Head of caudate nucleus (tissue), 42 donors: ENCODE results near the gene PIGU.
"Not testable (repeated sequence)": the region's sequence is repeated elsewhere in the genome, so short reads cannot be mapped to it uniquely, and the experiment has no call there.

ENCODE experiments used
- DNase-seq, 42 donors: peaks; one replicate each; pipeline versions ENCODE4 v3.0.0 to v3.0.0-alpha.2; 2020 to 2021; ENCODE audit warnings: mixed read lengths in 7 of 42
- intact Hi-C: fragments of 100-400 bp; cut with DNase I; formaldehyde crosslinking; loops from one replicate; pipeline ENCODE4 v1.15.0; 2022

Gene PIGU

GRCh38 chr20:34676642-34677373 lies at the start of gene PIGU:
TSS of gene PIGU (minus strand) at chr20:34677092. CDS start at chr20:34677085, 7 bp downstream.
- intact Hi-C loops = no loop called here
- DNase-seq = peak; percentile 93 to 99 (median 97)

GRCh38 chr20:34724172-34724571 lies 47.3 kb upstream of the PIGU start:
- DNase-seq = peak in 1 of 42 donors; percentile 16
- intact Hi-C loops = no loop called here

- intact Hi-C loops = not testable (repeated sequence)
Measured at GRCh38 chr20:34722560-34722959, 45.7 kb upstream of the PIGU start.

GRCh38 chr20:34720266-34720665 lies 43.4 kb upstream of the PIGU start:
- peak in 5 of 42 donors; percentile 13 to 56 (median 40) for DNase-seq
- intact Hi-C loops = no loop called here

More at GRCh38 chr20:34722560-34722959, 45.7 kb upstream of the PIGU start:
- not testable (repeated sequence) for DNase-seq

- DNase-seq, intact Hi-C loops: not testable (repeated sequence)
Measured at GRCh38 chr20:34719242-34720017, 42.5 kb upstream of the PIGU start.

- peak in 13 of 42 donors; percentile 26 to 80 (median 41) for DNase-seq
- intact Hi-C loops = no loop called here
Measured at GRCh38 chr20:34717230-34718095, 40.6 kb upstream of the PIGU start.

- no peak for DNase-seq
- intact Hi-C loops = no loop called here
Measured at GRCh38 chr20:34716921-34717229, 40.0 kb upstream of the PIGU start.

GRCh38 chr20:34715384-34715783 lies 38.5 kb upstream of the PIGU start:
- intact Hi-C loops = no loop called here

GRCh38 chr20:34713944-34714515 lies 37.1 kb upstream of the PIGU start:
- DNase-seq, intact Hi-C loops: not testable (repeated sequence)

More at GRCh38 chr20:34715384-34715783, 38.5 kb upstream of the PIGU start:
- DNase-seq = no peak

- DNase-seq = peak in 1 of 42 donors; percentile 51
- intact Hi-C loops = no loop called here
Measured at GRCh38 chr20:34713194-34713943, 36.5 kb upstream of the PIGU start.

- DNase-seq = no peak
- intact Hi-C loops = no loop called here
Measured at GRCh38 chr20:34712525-34713192, 35.8 kb upstream of the PIGU start.

- intact Hi-C loops = no loop called here
- DNase-seq = no peak
Measured at GRCh38 chr20:34711813-34712430, 35.0 kb upstream of the PIGU start.

GRCh38 chr20:34710861-34711574 lies 34.1 kb upstream of the PIGU start:
- DNase-seq = no peak
- intact Hi-C loops = no loop called here

- intact Hi-C loops = no loop called here
- no peak for DNase-seq
Measured at GRCh38 chr20:34710568-34710839, 33.6 kb upstream of the PIGU start.

- DNase-seq = peak; percentile 50 to 92 (median 78)
- intact Hi-C loops = loop anchor here (5.0 kb wide), 1 partner anchor 128 kb away; no protein-coding TSS in a partner anchor
Measured at GRCh38 chr20:34709831-34710567, 33.1 kb upstream of the PIGU start.
